ENCODE data around the gene SSTR4.

GRCh38 chr20:23063168-23063567 lies 28.1 kb downstream of the SSTR4 start:
- no peak for TF ChIP-seq CTCF (conservative IDR thresholded peaks at IDR 0.05)
- TF ChIP-seq EZH2 (IDR thresholded peaks at IDR 0.05; ENCODE audit: low read depth) = no peak

Data from PC-9 (cell line).